Measurements from ENCODE around the gene ADAMTS2.

GRCh38 chr5:179158556-179158955 is 186.7 kb downstream of the ADAMTS2 start:
- no peak for TF ChIP-seq POLR2A (IDR thresholded peaks at IDR 0.05)
- TF ChIP-seq CTCF (IDR thresholded peaks at IDR 0.05), result no peak
